ENCODE measurements around the gene RPS19. TPM values are rescaled to one million over a fixed set of nuclear protein-coding genes. Genes with fewer than 3 reads are reported as not detected.
"Not testable (repeated sequence)": the region's sequence is repeated elsewhere in the genome, so short reads cannot be mapped to it uniquely, and the experiment has no call there.

Gene RPS19
- total RNA-seq, 1 donor from 2014 or later = 2,943 TPM

DNA sequence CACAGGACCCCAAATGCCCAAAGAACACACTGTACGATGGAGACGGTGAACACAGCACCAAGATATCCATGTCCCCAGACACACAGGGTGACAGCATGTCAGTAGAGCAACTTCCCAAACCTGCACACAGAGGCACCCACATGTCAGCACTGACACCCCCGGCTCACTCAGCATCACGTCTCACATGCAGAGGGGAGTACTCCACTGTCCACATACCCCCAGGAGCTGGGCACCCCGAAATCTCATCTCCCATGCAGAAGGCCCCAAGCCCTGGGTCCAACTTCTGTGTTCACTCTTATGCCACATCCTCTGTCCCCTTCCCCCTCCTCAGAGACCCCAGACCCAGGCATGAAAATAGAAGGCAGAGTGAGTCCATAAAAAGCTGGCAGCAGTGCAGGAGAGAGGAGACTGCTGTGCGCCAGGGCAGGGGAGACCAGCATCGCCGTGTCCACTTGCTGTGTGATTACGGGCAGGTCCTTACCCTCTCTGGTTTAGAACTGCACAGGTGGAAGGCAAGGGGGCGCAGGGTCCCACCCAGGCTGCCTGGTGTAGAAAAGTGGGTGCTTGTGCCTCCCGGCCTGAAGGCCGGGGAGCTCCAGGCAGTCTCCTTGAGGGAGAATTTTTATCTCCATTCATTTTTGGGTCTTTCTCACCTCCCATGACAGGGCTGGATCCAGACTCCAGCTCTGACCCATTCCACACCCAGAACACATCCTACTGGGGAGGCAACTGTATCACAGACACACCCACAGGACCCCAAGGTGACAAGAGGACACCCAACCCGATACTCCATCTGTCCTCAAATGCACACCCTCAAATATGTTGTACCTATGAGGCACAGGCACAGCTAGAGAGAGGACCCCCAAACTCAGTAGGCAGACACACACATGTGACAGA lies 51.2 kb downstream of the RPS19 start:
- Mint-ChIP-seq H3K27me3 (ENCODE audit: low read depth) (peaks cover 31% of the 10 kb centered on the region), H3K4me1 (ENCODE audit: low read depth) (peaks cover 4% of the 10 kb centered on the region), H3K4me3 (ENCODE audit: low read depth) (no peak overlapping the region), H3K27ac (no peak overlapping the region), H3K9me3 (no peaks in the 10 kb centered on the region), H3K36me3 (ENCODE audit: low read depth) (peaks cover 31% of the 10 kb centered on the region)
- intact Hi-C loops (cut with micrococcal nuclease) = no loop called here
- DNase-seq (ENCODE audit: low spot score) = no peak

GRCh38 chr19:41911889-41912731 lies 52.1 kb downstream of the RPS19 start:
- Mint-ChIP-seq H3K4me3 (ENCODE audit: low read depth) (no peak overlapping the region), H3K36me3 (ENCODE audit: low read depth) (peaks cover 25% of the 10 kb centered on the region), H3K27me3 (ENCODE audit: low read depth) (peaks cover 31% of the 10 kb centered on the region), H3K4me1 (ENCODE audit: low read depth) (peaks cover 4% of the 10 kb centered on the region), H3K9me3 (no peaks in the 10 kb centered on the region), H3K27ac (no peak overlapping the region)
- no peak for DNase-seq (ENCODE audit: low spot score)
- intact Hi-C loops (cut with micrococcal nuclease) = no loop called here

- peaks cover 20% of the 10 kb centered on the region for H3K36me3 Mint-ChIP-seq (ENCODE audit: low read depth)
- H3K27me3 Mint-ChIP-seq (ENCODE audit: low read depth) = peaks cover 31% of the 10 kb centered on the region
- intact Hi-C loops (cut with micrococcal nuclease) = no loop called here
- H3K4me1 Mint-ChIP-seq (ENCODE audit: low read depth) = peaks cover 4% of the 10 kb centered on the region
- H3K9me3 Mint-ChIP-seq = no peaks in the 10 kb centered on the region
- no peak overlapping the region for H3K4me3 Mint-ChIP-seq (ENCODE audit: low read depth)
- DNase-seq (ENCODE audit: low spot score) = no peak
- no peak overlapping the region for H3K27ac Mint-ChIP-seq
Measured at GRCh38 chr19:41912899-41913537, 53.0 kb downstream of the RPS19 start.

DNA sequence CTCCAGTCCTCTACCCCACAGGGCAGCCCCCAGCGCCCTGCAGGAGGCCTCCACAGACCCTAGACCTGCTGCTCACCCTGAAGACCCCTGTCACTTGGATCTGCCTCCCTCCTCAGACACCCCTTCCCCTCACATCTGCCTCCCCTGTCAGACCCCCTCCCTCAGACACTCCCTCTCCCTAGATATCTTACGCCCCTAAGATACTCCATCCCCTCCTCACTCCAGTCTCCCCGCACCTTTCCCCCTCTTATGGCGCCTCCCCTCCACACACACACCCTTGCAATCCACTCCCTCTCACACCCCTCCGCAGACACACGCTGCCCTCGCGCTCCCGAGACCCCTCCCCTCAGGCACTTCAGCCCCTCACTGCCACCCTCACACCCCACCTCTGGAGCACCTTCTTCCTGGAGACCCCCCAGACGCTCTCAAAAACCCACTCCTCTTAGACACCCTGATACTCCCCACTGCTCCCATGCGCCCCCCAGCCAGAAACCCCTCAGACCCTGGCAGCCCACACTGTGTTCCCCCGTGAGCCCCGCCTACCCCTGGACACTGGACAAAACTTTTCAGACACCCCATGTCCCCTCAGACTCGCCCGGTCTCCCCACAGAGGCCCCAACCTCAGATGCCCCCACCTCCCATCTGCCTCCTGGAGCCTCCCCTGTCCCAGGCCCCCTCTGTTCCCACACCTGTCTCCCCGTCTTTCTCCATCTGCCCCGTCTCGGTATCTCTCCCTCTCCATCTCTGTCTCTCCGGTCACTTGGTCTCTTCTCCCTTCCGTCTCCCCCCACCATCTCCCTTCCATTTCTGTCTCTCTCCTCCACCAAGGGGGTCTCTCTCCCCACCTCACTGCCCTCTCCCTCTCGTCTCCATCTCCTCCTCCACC lies 53.7 kb downstream of the RPS19 start:
- Mint-ChIP-seq H3K27ac (no peak overlapping the region), H3K4me3 (ENCODE audit: low read depth) (no peak overlapping the region), H3K36me3 (ENCODE audit: low read depth) (peaks cover 16% of the 10 kb centered on the region), H3K4me1 (ENCODE audit: low read depth) (peaks cover 4% of the 10 kb centered on the region), H3K27me3 (ENCODE audit: low read depth) (peaks cover 31% of the 10 kb centered on the region), H3K9me3 (no peaks in the 10 kb centered on the region)
- intact Hi-C loops (cut with micrococcal nuclease) = no loop called here
- DNase-seq (ENCODE audit: low spot score) = no peak

GRCh38 chr19:41914424-41914834 lies 54.4 kb downstream of the RPS19 start:
- H3K27me3 Mint-ChIP-seq (ENCODE audit: low read depth) = peaks cover 31% of the 10 kb centered on the region
- intact Hi-C loops (cut with micrococcal nuclease); H3K27ac Mint-ChIP-seq; H3K4me1 Mint-ChIP-seq (ENCODE audit: low read depth); H3K4me3 Mint-ChIP-seq (ENCODE audit: low read depth); DNase-seq (ENCODE audit: low spot score); H3K9me3 Mint-ChIP-seq: not testable (repeated sequence)
- peaks cover 15% of the 10 kb centered on the region for H3K36me3 Mint-ChIP-seq (ENCODE audit: low read depth)

DNA sequence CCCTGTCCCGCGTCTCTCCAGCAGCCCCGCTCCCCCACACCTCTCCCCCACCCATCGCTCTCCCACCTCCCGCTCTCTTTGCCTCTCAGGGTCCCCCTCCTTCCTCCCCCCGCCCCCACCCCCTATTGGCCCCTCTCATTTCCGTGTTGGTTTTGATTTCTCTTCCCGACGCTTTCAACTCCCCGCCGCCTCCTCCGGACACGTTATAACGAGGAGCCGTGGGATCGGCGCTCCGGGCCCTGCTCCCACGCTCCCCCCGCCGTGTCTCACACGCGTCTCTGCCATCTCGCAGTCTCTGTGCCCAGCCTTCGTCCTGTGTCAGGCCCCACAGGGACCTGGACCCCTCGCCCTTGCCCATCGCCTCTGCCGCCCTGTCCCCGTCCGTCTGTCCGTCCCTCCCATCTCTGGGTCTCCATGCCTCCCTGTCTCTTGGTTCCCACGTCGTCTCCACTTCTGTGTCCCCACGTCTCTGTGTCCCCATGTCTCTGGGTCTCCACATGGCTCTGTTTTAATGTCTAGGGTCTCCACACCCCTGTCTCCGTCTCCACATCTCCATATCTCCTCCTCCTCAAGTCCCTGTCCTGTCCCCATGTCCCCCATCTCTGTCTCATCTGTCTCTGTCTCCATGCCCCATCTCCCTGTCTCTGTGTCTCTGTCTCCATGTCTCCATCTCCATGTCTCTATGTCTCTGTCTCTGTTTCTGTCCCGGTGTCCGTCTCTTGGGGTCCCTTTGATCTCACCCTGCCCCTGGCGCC lies 55.1 kb downstream of the RPS19 start:
- H3K27me3 Mint-ChIP-seq (ENCODE audit: low read depth) = peaks cover 31% of the 10 kb centered on the region
- H3K27ac Mint-ChIP-seq = no peak overlapping the region
- H3K9me3 Mint-ChIP-seq = no peaks in the 10 kb centered on the region
- DNase-seq (ENCODE audit: low spot score) = no peak
- peaks cover 14% of the 10 kb centered on the region for H3K36me3 Mint-ChIP-seq (ENCODE audit: low read depth)
- H3K4me1 Mint-ChIP-seq (ENCODE audit: low read depth) = peaks cover 4% of the 10 kb centered on the region
- intact Hi-C loops (cut with micrococcal nuclease) = no loop called here
- no peak overlapping the region for H3K4me3 Mint-ChIP-seq (ENCODE audit: low read depth)

- intact Hi-C loops (cut with micrococcal nuclease) = no loop called here
- Mint-ChIP-seq H3K9me3 (no peaks in the 10 kb centered on the region), H3K4me1 (ENCODE audit: low read depth) (peaks cover 4% of the 10 kb centered on the region), H3K36me3 (ENCODE audit: low read depth) (peaks cover 7% of the 10 kb centered on the region), H3K4me3 (ENCODE audit: low read depth) (no peak overlapping the region), H3K27ac (no peak overlapping the region), H3K27me3 (ENCODE audit: low read depth) (peaks cover 28% of the 10 kb centered on the region)
- no peak for DNase-seq (ENCODE audit: low spot score)
Measured at GRCh38 chr19:41915776-41916414, 55.8 kb downstream of the RPS19 start.

DNA sequence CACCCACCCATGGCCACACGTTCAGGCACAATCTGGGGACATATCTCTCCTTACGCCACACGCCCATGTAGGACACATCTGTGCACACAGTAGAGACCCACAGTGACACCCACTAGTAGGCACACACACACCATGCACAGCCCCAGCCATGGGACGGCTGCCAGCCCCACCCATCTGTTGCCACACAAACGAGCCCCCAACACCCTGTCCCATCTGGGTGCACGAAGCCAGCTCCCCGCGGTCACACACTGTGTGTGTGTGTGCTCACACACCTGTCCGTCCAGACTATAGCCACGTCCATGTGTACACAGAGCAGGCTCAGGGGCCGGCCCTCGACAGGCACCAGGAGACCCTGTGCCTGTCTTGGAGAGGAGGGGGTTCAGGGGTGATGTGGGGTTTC lies 57.6 kb downstream of the RPS19 start:
- H3K4me1 Mint-ChIP-seq (ENCODE audit: low read depth) = peaks cover 9% of the 10 kb centered on the region
- H3K27ac Mint-ChIP-seq = no peak overlapping the region
- H3K36me3 Mint-ChIP-seq (ENCODE audit: low read depth) = no peaks in the 10 kb centered on the region
- H3K4me3 Mint-ChIP-seq (ENCODE audit: low read depth) = no peak overlapping the region
- intact Hi-C loops (cut with micrococcal nuclease) = no loop called here
- peaks cover 21% of the 10 kb centered on the region for H3K27me3 Mint-ChIP-seq (ENCODE audit: low read depth)
- no peak for DNase-seq (ENCODE audit: low spot score)
- no peaks in the 10 kb centered on the region for H3K9me3 Mint-ChIP-seq

DNA sequence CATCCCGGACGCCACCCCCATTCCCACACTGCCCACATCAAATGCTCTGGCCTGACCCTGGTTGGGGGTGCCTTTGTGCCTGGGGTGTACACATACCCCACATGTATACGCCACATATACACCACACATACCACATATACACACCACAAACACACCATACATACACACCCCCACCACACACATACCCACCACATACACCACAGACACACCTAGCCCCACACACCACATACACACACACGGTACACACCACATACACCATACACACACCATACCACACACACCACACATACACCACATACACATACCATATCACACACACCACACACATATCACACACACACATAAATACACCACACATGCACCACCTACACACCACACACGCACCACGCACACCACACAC lies 58.0 kb downstream of the RPS19 start:
- H3K9me3 Mint-ChIP-seq = no peaks in the 10 kb centered on the region

GRCh38 chr19:41918653-41919244 lies 58.7 kb downstream of the RPS19 start:
- Mint-ChIP-seq H3K36me3 (ENCODE audit: low read depth) (peaks cover 4% of the 10 kb centered on the region), H3K27ac (no peak overlapping the region), H3K9me3 (no peaks in the 10 kb centered on the region), H3K4me1 (ENCODE audit: low read depth) (peaks cover 14% of the 10 kb centered on the region), H3K4me3 (ENCODE audit: low read depth) (no peak overlapping the region), H3K27me3 (ENCODE audit: low read depth) (peaks cover 21% of the 10 kb centered on the region)
- intact Hi-C loops (cut with micrococcal nuclease) = no loop called here
- DNase-seq (ENCODE audit: low spot score) = no peak

More for the DNA sequence above, 58.0 kb downstream of the RPS19 start:
- H3K4me1 Mint-ChIP-seq (ENCODE audit: low read depth) = peaks cover 11% of the 10 kb centered on the region
- no peak overlapping the region for H3K4me3 Mint-ChIP-seq (ENCODE audit: low read depth)
- no peak overlapping the region for H3K27ac Mint-ChIP-seq
- intact Hi-C loops (cut with micrococcal nuclease) = no loop called here
- no peak for DNase-seq (ENCODE audit: low spot score)
- peaks cover under 1% of the 10 kb centered on the region for H3K36me3 Mint-ChIP-seq (ENCODE audit: low read depth)
- peaks cover 22% of the 10 kb centered on the region for H3K27me3 Mint-ChIP-seq (ENCODE audit: low read depth)

All from activated T-helper 2 cell treated with anti-CD3 and anti-CD28 coated beads, Interferon-gamma antibody, Interleukin-2, Interleukin-4, amounts not matched to agents 10 μg/mL and 5 μg/mL and 100 μg/mL, durations not matched to agents 14 hours and 24 hours and 36 hours (primary cell).